Lung microvascular endothelial cell (primary cell): ENCODE data around the gene TRABD2B. TPM values are rescaled to one million over a fixed set of nuclear protein-coding genes. Genes with fewer than 3 reads are reported as not detected.

Experiments
- DNase-seq, 2 donors: peaks; one replicate each; pipeline versions ENCODE4 v3.0.0 to v3.0.0-alpha.2; 2010; ENCODE audit warnings: low read depth in 2 of 2
- total RNA-seq: library from RNA; depleted of rRNA; stranded (reverse); fragments of >200 nt; gene quantifications from 2 replicates; pipeline ENCODE4 v1.2.1, GENCODE V29; 2014

TRABD2B gene
- total RNA-seq, 1 donor from 2014 or later = not detected

- no peak for DNase-seq
Measured at GRCh38 chr1:47830641-47831333, 166.4 kb downstream of the TRABD2B start.

- DNase-seq = no peak
Measured at GRCh38 chr1:47830021-47830420, 167.2 kb downstream of the TRABD2B start.

GRCh38 chr1:47828978-47829377, 168.2 kb downstream of the TRABD2B start:
- DNase-seq = no peak

- DNase-seq = no peak
Measured at GRCh38 chr1:47827109-47827508, 170.1 kb downstream of the TRABD2B start.

- no peak for DNase-seq
Measured at GRCh38 chr1:47824716-47825115, 172.5 kb downstream of the TRABD2B start.

- DNase-seq = no peak
Measured at GRCh38 chr1:47824297-47824696, 172.9 kb downstream of the TRABD2B start.

GRCh38 chr1:47823040-47823808, 174.0 kb downstream of the TRABD2B start:
- no peak for DNase-seq

GRCh38 chr1:47821760-47822159, 175.4 kb downstream of the TRABD2B start:
- no peak for DNase-seq

- no peak for DNase-seq
Measured at GRCh38 chr1:47819574-47819888, 177.7 kb downstream of the TRABD2B start.

GRCh38 chr1:47818682-47819573, 178.3 kb downstream of the TRABD2B start:
- no peak for DNase-seq

- no peak for DNase-seq
Measured at GRCh38 chr1:47817861-47818260, 179.3 kb downstream of the TRABD2B start.

- DNase-seq = no peak
Measured at GRCh38 chr1:47816325-47817071, 180.7 kb downstream of the TRABD2B start.

- DNase-seq = no peak
Measured at GRCh38 chr1:47814612-47815395, 182.4 kb downstream of the TRABD2B start.

- DNase-seq = no peak
Measured at GRCh38 chr1:47813970-47814369, 183.2 kb downstream of the TRABD2B start.

- no peak for DNase-seq
Measured at GRCh38 chr1:47812904-47813514, 184.2 kb downstream of the TRABD2B start.

GRCh38 chr1:47810964-47811682, 186.1 kb downstream of the TRABD2B start:
- peak in 1 of 2 donors; percentile 22 for DNase-seq

- peak in 1 of 2 donors; percentile 35 for DNase-seq
Measured at GRCh38 chr1:47809301-47810084, 187.7 kb downstream of the TRABD2B start.

GRCh38 chr1:47808612-47809011, 188.6 kb downstream of the TRABD2B start:
- DNase-seq = no peak

GRCh38 chr1:47805921-47806361, 191.2 kb downstream of the TRABD2B start:
- no peak for DNase-seq
